PC-9 (cell line): ENCODE data around the gene FEN1. TPM values are rescaled to one million over a fixed set of nuclear protein-coding genes. Genes with fewer than 3 reads are reported as not detected.

ENCODE experiments used
- BruUV-seq: library from RNA; stranded (reverse); fragments of 400-500 nt; replicated peaks from 2 replicates; lab custom pipeline; 2021; lab: Mats Ljungman, UMichigan
- CTCF ChIA-PET: fragments of 300-600 bp; sonication (Branson Sonifier 250); formaldehyde crosslinking; loops from one replicate; lab custom pipeline; 2022; ENCODE audit warnings: antibody characterized with exemption; lab: Charles Lee
- POLR2A ChIA-PET: fragments of 300-600 bp; sonication (Branson Sonifier 250); formaldehyde crosslinking; loops from one replicate; lab custom pipeline; 2022; ENCODE audit warnings: antibody characterized with exemption; ENCODE audit not compliant: unreplicated experiment; lab: Charles Lee
- DNase-seq, 2 experiments: peaks; one replicate each; pipeline versions ENCODE4 v3.0.0 to v3.0.0-alpha.2; 2015 to 2022; ENCODE audit warnings: mixed read lengths in 1 of 2
- H2AFZ ChIP-seq: fragments of 200-600 bp; sonication (generic); 2 replicates; pipeline ENCODE4 v1.8.1; 2017; ENCODE audit warnings: antibody characterized with exemption
- H3F3A ChIP-seq: fragments of 200-600 bp; sonication (generic); 2 replicates; pipeline ENCODE4 v1.8.1; 2017; ENCODE audit warnings: antibody characterized with exemption, mild to moderate bottlenecking, low read depth; ENCODE audit not compliant: insufficient read depth
- H3K27ac ChIP-seq: fragments of 200-600 bp; sonication (generic); 2 replicates; pipeline ENCODE4 v1.6.1; 2016; ENCODE audit warnings: mixed run types
- H3K27me3 ChIP-seq: fragments of 200-600 bp; sonication (generic); 2 replicates; pipeline ENCODE4 v1.6.1; 2016; ENCODE audit warnings: low read depth, mixed run types; ENCODE audit not compliant: insufficient read depth
- H3K36me3 ChIP-seq: fragments of 200-600 bp; sonication (generic); 2 replicates; pipeline ENCODE4 v1.6.1; 2016; ENCODE audit warnings: low read depth, mixed run types
- H3K4me1 ChIP-seq: fragments of 200-600 bp; sonication (generic); replicated peaks from 2 replicates; pipeline ENCODE4 v1.6.1; 2016; ENCODE audit warnings: mixed run types; ENCODE audit not compliant: insufficient read depth
- H3K4me2 ChIP-seq: fragments of 200-600 bp; sonication (generic); 2 replicates; pipeline ENCODE4 v1.6.1; 2017; ENCODE audit warnings: mixed run types
- H3K4me3 ChIP-seq: fragments of 200-600 bp; sonication (generic); 2 replicates; pipeline ENCODE4 v1.6.1; 2016; ENCODE audit warnings: mixed run types
- H3K79me2 ChIP-seq: fragments of 200-600 bp; sonication (generic); 2 replicates; pipeline ENCODE4 v1.6.1; 2017; ENCODE audit warnings: low read depth, mixed run types
- H3K9me2 ChIP-seq: fragments of 200-600 bp; sonication (generic); 2 replicates; pipeline ENCODE4 v1.8.1; 2017; ENCODE audit warnings: mild to moderate bottlenecking; ENCODE audit not compliant: insufficient read depth
- H3K9me3 ChIP-seq: fragments of 200-600 bp; sonication (generic); 2 replicates; pipeline ENCODE4 v1.8.1; 2016; ENCODE audit warnings: low read depth; ENCODE audit not compliant: insufficient read depth
- H4K20me1 ChIP-seq: fragments of 200-600 bp; sonication (generic); 2 replicates; pipeline ENCODE4 v1.8.1; 2017; ENCODE audit not compliant: insufficient read depth
- CTCF ChIP-seq: fragments of 200-600 bp; sonication (generic); conservative IDR thresholded peaks from 2 replicates; pipeline ENCODE4 v1.6.1; 2017; ENCODE audit warnings: mixed run types, antibody characterized with exemption, mild to moderate bottlenecking, moderate library complexity
- EZH2 ChIP-seq: fragments of 200-600 bp; sonication (generic); IDR thresholded peaks from 2 replicates; pipeline ENCODE4 v1.8.0; 2017; ENCODE audit warnings: antibody characterized with exemption, low read depth
- intact Hi-C: fragments of 100-400 bp; cut with micrococcal nuclease; formaldehyde crosslinking; loops from one replicate; pipeline ENCODE4 v1.10.0; 2022; ENCODE audit not compliant: unreplicated experiment
- total RNA-seq: library from RNA; stranded (reverse); gene quantifications from 2 replicates; pipeline ENCODE4 v1.2.3, GENCODE V29; 2021

The FEN1 gene
- total RNA-seq, 1 experiment from 2014 or later: 60.9 TPM

- BruUV-seq: no TSS peak
- H3F3A ChIP-seq: no peaks in the 10 kb centered on the region
- no peaks in the 10 kb centered on the region for H3K4me1 ChIP-seq
- CTCF ChIA-PET: interaction anchor here (0.7 kb wide), 1 partner anchor 317 kb away, joined by 4 read pairs; no protein-coding TSS in a partner anchor
- intact Hi-C loops: no loop called here
- no peak overlapping the region for H3K27ac ChIP-seq
- no peak overlapping the region for H3K4me3 ChIP-seq
- H3K36me3 ChIP-seq: no peaks in the 10 kb centered on the region
- no peak for DNase-seq
- no peaks in the 10 kb centered on the region for H3K9me3 ChIP-seq
- no peak overlapping the region for H3K4me2 ChIP-seq
- no peak overlapping the region for H2AFZ ChIP-seq
- H4K20me1 ChIP-seq: no peaks in the 10 kb centered on the region
- H3K27me3 ChIP-seq: no peaks in the 10 kb centered on the region
- H3K79me2 ChIP-seq: no peaks in the 10 kb centered on the region
- H3K9me2 ChIP-seq: no peaks in the 10 kb centered on the region
- POLR2A ChIA-PET: no interaction called here
- TF ChIP-seq EZH2 (no peak), CTCF (no peak)
Observed at GRCh38 chr11:61839742-61840141, 47.0 kb downstream of the FEN1 start.

GRCh38 chr11:61840371-61840770, 47.7 kb downstream of the FEN1 start:
- ChIA-PET POLR2A (no interaction called here), CTCF (no interaction called here)
- Histone ChIP-seq H3K79me2 (no peaks in the 10 kb centered on the region), H3K9me3 (no peaks in the 10 kb centered on the region), H3K27me3 (no peaks in the 10 kb centered on the region), H3K4me3 (no peak overlapping the region), H3K9me2 (no peaks in the 10 kb centered on the region), H4K20me1 (no peaks in the 10 kb centered on the region), H3K36me3 (no peaks in the 10 kb centered on the region), H3K4me1 (no peaks in the 10 kb centered on the region), H3K27ac (no peak overlapping the region), H2AFZ (no peak overlapping the region), H3K4me2 (no peak overlapping the region), H3F3A (no peaks in the 10 kb centered on the region)
- intact Hi-C loops: no loop called here
- TF ChIP-seq CTCF (no peak), EZH2 (no peak)
- DNase-seq: no peak
- no TSS peak for BruUV-seq

- Histone ChIP-seq H3K9me2 (no peaks in the 10 kb centered on the region), H3K27ac (no peak overlapping the region), H3F3A (no peaks in the 10 kb centered on the region), H3K4me2 (no peak overlapping the region), H3K36me3 (no peaks in the 10 kb centered on the region), H4K20me1 (no peaks in the 10 kb centered on the region), H3K9me3 (no peaks in the 10 kb centered on the region), H3K79me2 (no peaks in the 10 kb centered on the region), H3K27me3 (no peaks in the 10 kb centered on the region), H3K4me3 (no peak overlapping the region), H2AFZ (no peak overlapping the region), H3K4me1 (no peaks in the 10 kb centered on the region)
- CTCF ChIA-PET: no interaction called here
- POLR2A ChIA-PET: no interaction called here
- TF ChIP-seq EZH2: no peak
- TF ChIP-seq CTCF: no peak
- no TSS peak for BruUV-seq
- DNase-seq: no peak
- intact Hi-C loops: no loop called here
Observed at GRCh38 chr11:61841636-61842527, 49.2 kb downstream of the FEN1 start.
